NCI-H2029 (cell line): ENCODE data around the gene PUS10.

ENCODE experiments used
- DNase-seq: peaks from one replicate; lab custom pipeline; 2025; lab: John Stamatoyannopoulos, UW

PUS10 gene

GRCh38 chr2:60966507-60967405, 51.3 kb downstream of the PUS10 start:
- DNase-seq: no peak

GRCh38 chr2:60965499-60965785, 52.6 kb downstream of the PUS10 start:
- DNase-seq: no peak

- no peak for DNase-seq
Measured at GRCh38 chr2:60964651-60965498, 53.2 kb downstream of the PUS10 start.

GRCh38 chr2:60963190-60963589, 54.9 kb downstream of the PUS10 start:
- no peak for DNase-seq

- DNase-seq: no peak
Measured at GRCh38 chr2:60962528-60962927, 55.5 kb downstream of the PUS10 start.

- no peak for DNase-seq
Measured at GRCh38 chr2:60961457-60961856, 56.6 kb downstream of the PUS10 start.

GRCh38 chr2:60960706-60961105, 57.3 kb downstream of the PUS10 start:
- no peak for DNase-seq

GRCh38 chr2:60959501-60959900, 58.6 kb downstream of the PUS10 start:
- peak; percentile 90 for DNase-seq

GRCh38 chr2:60958800-60959199, 59.3 kb downstream of the PUS10 start:
- peak; percentile 33 for DNase-seq

GRCh38 chr2:60958361-60958760, 59.7 kb downstream of the PUS10 start:
- no peak for DNase-seq

- DNase-seq: peak; percentile 26
Measured at GRCh38 chr2:60957643-60958042, 60.4 kb downstream of the PUS10 start.

- no peak for DNase-seq
Measured at GRCh38 chr2:60957224-60957623, 60.8 kb downstream of the PUS10 start.

- DNase-seq: no peak
Measured at GRCh38 chr2:60954139-60954538, 63.9 kb downstream of the PUS10 start.

- DNase-seq: peak; percentile 37
Measured at GRCh38 chr2:60948926-60949579, 69.0 kb downstream of the PUS10 start.

GRCh38 chr2:60948161-60948560, 69.9 kb downstream of the PUS10 start:
- no peak for DNase-seq

GRCh38 chr2:60947056-60947455, 71.0 kb downstream of the PUS10 start:
- DNase-seq: peak; percentile 91

- peak; percentile 66 for DNase-seq
Measured at GRCh38 chr2:60945341-60945740, 72.7 kb downstream of the PUS10 start.

GRCh38 chr2:60939622-60940021, 78.4 kb downstream of the PUS10 start:
- DNase-seq: no peak

GRCh38 chr2:60938301-60938700, 79.8 kb downstream of the PUS10 start:
- no peak for DNase-seq

GRCh38 chr2:60936757-60937156, 81.3 kb downstream of the PUS10 start:
- no peak for DNase-seq

- no peak for DNase-seq
Measured at GRCh38 chr2:60934165-60934722, 83.8 kb downstream of the PUS10 start.

GRCh38 chr2:60932954-60933353, 85.1 kb downstream of the PUS10 start:
- DNase-seq: no peak
